Suprapubic skin (tissue), 4 donors: ENCODE results near the gene TRIM3. TPM values are rescaled to one million over a fixed set of nuclear protein-coding genes. Genes with fewer than 3 reads are reported as not detected.
"Not testable (repeated sequence)": the region's sequence is repeated elsewhere in the genome, so short reads cannot be mapped to it uniquely, and the experiment has no call there.

Source experiments
- DNase-seq, 2 donors: peaks; one replicate each; pipeline ENCODE4 v3.0.0-alpha.2; 2019; ENCODE audit warnings: low spot score in 2 of 2
- H3K27ac ChIP-seq: fragments of 200-600 bp; sonication (generic); one replicate; pipeline ENCODE4 v1.5.1; 2019
- H3K27me3 ChIP-seq: fragments of 200-600 bp; sonication (generic); one replicate; pipeline ENCODE4 v1.5.1; 2019
- H3K36me3 ChIP-seq: fragments of 200-600 bp; sonication (generic); one replicate; pipeline ENCODE4 v1.5.1; 2019
- H3K4me1 ChIP-seq: fragments of 200-600 bp; sonication (generic); one replicate; pipeline ENCODE4 v1.5.1; 2019
- H3K4me3 ChIP-seq: fragments of 200-600 bp; sonication (generic); one replicate; pipeline ENCODE4 v1.5.1; 2019; ENCODE audit warnings: mild to moderate bottlenecking
- H3K9me3 ChIP-seq: fragments of 200-600 bp; sonication (generic); one replicate; pipeline ENCODE4 v1.5.1; 2019
- EP300 ChIP-seq: sonication (generic); formaldehyde crosslinking; IDR thresholded peaks from one replicate; pipeline ENCODE4 v1.6.1; 2017; ENCODE audit warnings: antibody characterized with exemption
- POLR2A ChIP-seq, 2 donors: fragments of 450-650 bp; IDR thresholded peaks; one replicate each; pipeline ENCODE4 v1.6.1; 2017; ENCODE audit warnings: antibody characterized with exemption in 2 of 2, mild to moderate bottlenecking in 2 of 2, moderate library complexity in 2 of 2
- POLR2AphosphoS5 ChIP-seq, 3 donors: sonication (generic); formaldehyde crosslinking; IDR thresholded peaks; one replicate each; pipeline ENCODE4 v1.6.1; 2017; ENCODE audit warnings: antibody characterized with exemption in 3 of 3
- WGBS: methylation state at CpG from one replicate; pipeline ENCODE4 v1.1.5; 2018; 5-methylcytosine and 5-hydroxymethylcytosine counted together
- total RNA-seq, 4 donors: library from RNA; depleted of rRNA; stranded (reverse); fragments of >200 nt; gene quantifications; one replicate each; pipeline ENCODE4 v1.1.0, GENCODE V29; 2016
- TF ChIP-seq, protein P1 (sequence below), 2 donors: fragments of 200-600 bp in 1 of 2; fragments of 450-650 bp in 1 of 2; sonication (generic) in 1 of 2; IDR thresholded peaks; one replicate each; pipeline ENCODE4 v1.5.1; 2016 to 2019; ENCODE audit warnings: antibody characterized with exemption in 2 of 2, mild to moderate bottlenecking in 1 of 2, moderate library complexity in 1 of 2

TRIM3 gene
- total RNA-seq = 10 to 100 TPM; 20.0 to 40.2 (median 32.2) TPM

DNA sequence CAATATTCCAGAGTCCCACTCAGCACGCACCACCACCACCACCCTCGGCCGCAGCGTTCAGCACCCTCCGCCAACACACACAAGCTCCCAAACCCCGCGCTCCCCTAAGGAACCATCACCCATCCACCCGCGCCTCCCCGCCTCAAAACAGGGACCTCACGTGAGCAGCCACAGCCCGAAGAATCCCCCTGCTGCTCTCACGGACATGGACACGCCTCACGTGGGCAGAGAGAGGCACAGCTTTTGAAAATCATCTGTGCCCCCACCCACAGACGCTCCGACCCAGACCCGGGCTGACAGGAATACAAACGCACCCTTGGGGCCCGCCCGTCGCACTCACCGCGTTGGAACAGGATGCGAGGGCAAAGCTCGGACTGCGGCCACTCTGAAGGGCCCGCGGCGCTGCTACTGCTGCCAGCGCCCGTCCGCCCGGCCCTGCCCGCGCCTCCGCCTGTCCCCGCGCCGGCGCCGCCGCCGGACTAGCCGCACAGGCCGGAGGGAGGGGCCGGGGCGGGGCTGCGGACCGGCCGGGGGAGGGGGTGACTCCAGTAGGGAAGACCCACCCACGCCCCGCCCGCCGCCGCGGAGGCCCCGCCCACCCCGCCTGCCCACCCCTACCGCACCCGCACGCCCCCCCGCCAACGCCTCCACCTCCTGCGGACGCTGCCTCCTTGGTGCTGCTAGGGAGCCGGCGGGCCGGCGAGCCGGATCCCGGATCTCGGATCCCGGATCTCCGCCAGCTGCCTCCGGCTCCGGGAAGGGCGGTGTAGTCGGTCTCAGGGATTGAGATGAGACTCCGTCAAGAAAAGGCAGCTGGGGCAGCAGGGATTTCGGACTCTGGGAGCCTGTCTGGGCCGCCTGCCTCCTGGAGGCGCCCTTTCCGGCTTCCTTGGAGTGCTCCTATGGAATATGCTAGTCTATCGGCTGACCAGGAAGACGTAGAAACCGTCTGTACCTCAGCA is at the start of gene TRIM3:
Gene TRIM3 (minus strand): TSS at position 491 of the 962 bp plus-strand sequence. CDS start 8,246 bp downstream, outside the sequence.
- Histone ChIP-seq H3K9me3 (no peaks in the 10 kb centered on the region), H3K27ac (peak within 1 kb of the TSS; percentile 84), H3K4me1 (peaks cover 31% of the 10 kb centered on the region), H3K4me3 (peak within 1 kb of the TSS; percentile 69), H3K36me3 (peaks cover 25% of the 10 kb centered on the region), H3K27me3 (no peaks in the 10 kb centered on the region)
- whole genome bisulfite sequencing = 1% methylated on average over 23 of the region's 87 CpGs
- DNase-seq = peak; percentile 94 to 96
- TF ChIP-seq POLR2AphosphoS5 (IDR thresholded peaks at IDR 0.05) (no peak), POLR2A (IDR thresholded peaks at IDR 0.05) (peak in 1 of 2 donors; percentile 41), EP300 (no peak)
- TF ChIP-seq, protein P1, sequence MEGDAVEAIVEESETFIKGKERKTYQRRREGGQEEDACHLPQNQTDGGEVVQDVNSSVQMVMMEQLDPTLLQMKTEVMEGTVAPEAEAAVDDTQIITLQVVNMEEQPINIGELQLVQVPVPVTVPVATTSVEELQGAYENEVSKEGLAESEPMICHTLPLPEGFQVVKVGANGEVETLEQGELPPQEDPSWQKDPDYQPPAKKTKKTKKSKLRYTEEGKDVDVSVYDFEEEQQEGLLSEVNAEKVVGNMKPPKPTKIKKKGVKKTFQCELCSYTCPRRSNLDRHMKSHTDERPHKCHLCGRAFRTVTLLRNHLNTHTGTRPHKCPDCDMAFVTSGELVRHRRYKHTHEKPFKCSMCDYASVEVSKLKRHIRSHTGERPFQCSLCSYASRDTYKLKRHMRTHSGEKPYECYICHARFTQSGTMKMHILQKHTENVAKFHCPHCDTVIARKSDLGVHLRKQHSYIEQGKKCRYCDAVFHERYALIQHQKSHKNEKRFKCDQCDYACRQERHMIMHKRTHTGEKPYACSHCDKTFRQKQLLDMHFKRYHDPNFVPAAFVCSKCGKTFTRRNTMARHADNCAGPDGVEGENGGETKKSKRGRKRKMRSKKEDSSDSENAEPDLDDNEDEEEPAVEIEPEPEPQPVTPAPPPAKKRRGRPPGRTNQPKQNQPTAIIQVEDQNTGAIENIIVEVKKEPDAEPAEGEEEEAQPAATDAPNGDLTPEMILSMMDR (IDR thresholded peaks at IDR 0.05) = no peak

DNA sequence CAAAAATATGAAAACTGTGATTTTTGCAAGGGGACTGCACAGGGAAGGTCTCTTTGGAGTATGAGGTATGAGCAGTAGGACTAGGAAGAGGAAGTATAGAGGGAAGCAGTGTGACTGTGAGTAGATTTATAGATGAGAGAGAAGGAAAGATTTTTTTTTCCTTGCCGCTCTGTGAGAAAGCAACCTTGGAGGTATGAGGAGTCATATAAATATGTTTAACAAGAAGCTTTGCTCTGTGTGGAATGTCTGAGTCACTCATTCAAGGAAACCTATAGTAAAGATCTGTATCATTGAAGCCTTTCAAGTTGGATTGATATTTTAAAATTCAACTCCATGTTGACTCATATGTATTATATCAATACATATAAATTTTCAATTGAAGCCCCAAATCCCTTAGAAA is 49.5 kb upstream of the TRIM3 start:
- Histone ChIP-seq H3K27me3 (no peaks in the 10 kb centered on the region), H3K9me3 (no peaks in the 10 kb centered on the region), H3K4me3 (no peak overlapping the region), H3K4me1 (no peaks in the 10 kb centered on the region), H3K27ac (no peak overlapping the region), H3K36me3 (peaks cover 14% of the 10 kb centered on the region)
- TF ChIP-seq, protein P1 (IDR thresholded peaks at IDR 0.05) = no peak
- no peak for TF ChIP-seq POLR2AphosphoS5 (IDR thresholded peaks at IDR 0.05)
- no peak for TF ChIP-seq EP300
- TF ChIP-seq POLR2A (IDR thresholded peaks at IDR 0.05) = no peak
- no peak for DNase-seq
- 84% methylated on average over 1 of the region's 1 CpG for WGBS

DNA sequence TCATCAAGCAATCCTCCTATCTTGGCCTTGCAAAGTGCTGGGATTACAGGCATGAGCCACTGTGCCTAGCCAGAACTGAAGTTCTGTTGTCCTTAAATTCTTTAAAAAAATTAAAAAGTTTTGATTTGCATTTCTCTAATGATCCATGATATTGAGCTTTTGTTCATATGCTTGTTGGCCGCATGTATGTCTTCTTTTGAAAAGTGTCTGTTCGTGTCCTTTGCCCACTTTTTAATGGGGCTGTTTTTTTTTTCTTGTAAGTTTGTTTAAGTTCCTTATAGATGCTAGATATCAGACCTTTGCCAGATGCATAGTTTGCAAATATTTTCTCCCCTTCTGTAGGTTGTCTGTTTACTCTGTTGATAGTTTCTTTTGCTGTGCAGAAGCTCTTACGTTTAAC is 48.2 kb upstream of the TRIM3 start:
- not testable (repeated sequence) for H3K4me3 ChIP-seq, H3K27ac ChIP-seq, H3K27me3 ChIP-seq, H3K4me1 ChIP-seq, H3K9me3 ChIP-seq, DNase-seq
- WGBS = 98% methylated on average over 3 of the region's 3 CpGs
- peaks cover 13% of the 10 kb centered on the region for H3K36me3 ChIP-seq

DNA sequence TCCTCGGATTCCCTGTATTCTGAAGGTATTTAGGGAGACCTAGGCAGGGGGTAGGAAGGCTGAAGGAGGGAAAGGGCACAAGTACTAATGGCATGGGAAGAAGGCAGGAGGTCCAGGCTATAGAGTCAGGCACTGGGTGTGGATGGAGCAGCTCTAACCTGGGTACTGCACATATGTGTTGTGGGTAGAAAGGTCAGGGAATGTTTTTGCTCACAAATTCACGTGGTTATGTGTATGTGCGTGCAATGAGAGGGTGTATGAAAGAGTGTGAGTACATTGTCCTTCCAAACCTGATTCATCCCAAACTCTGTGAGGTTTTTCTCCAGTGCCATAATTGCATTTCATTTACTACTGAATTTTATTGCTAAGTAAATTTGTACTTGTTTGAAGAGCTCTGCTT is 46.5 kb upstream of the TRIM3 start:
- Histone ChIP-seq H3K27ac (no peak overlapping the region), H3K9me3 (no peaks in the 10 kb centered on the region), H3K27me3 (no peaks in the 10 kb centered on the region), H3K4me1 (no peaks in the 10 kb centered on the region), H3K36me3 (peaks cover 13% of the 10 kb centered on the region), H3K4me3 (no peak overlapping the region)
- 83% methylated on average over 3 of the region's 3 CpGs for WGBS
- no peak for DNase-seq
- TF ChIP-seq POLR2AphosphoS5 (IDR thresholded peaks at IDR 0.05) (no peak), POLR2A (IDR thresholded peaks at IDR 0.05) (no peak), EP300 (no peak)
- TF ChIP-seq, protein P1 (IDR thresholded peaks at IDR 0.05) = no peak

DNA sequence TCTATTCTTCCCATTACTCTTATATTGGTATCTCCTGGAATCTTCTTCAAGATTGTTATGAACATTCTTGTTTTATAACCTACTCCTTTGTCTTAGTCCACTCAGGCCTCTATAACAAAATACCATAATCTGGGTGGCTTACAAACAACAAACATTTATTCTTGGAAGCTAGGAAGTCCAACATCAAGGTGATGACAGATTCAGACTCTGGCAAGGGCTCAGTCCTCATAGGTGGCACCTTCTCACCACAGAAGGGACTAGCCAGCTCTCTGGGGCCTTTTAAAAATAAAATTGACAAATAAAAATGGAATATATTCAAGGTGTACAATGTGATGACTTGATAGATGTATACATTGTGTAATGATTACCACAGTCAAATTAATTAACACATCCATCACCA is 43.1 kb upstream of the TRIM3 start:
- no peaks in the 10 kb centered on the region for H3K27me3 ChIP-seq
- H3K36me3 ChIP-seq = peaks cover 20% of the 10 kb centered on the region
- TF ChIP-seq POLR2A (IDR thresholded peaks at IDR 0.05) (no peak), EP300 (no peak), POLR2AphosphoS5 (IDR thresholded peaks at IDR 0.05) (no peak)
- TF ChIP-seq, protein P1 (IDR thresholded peaks at IDR 0.05) = no peak
- H3K9me3 ChIP-seq = no peaks in the 10 kb centered on the region
- no peak for DNase-seq
- no peak overlapping the region for H3K4me3 ChIP-seq
- no peak overlapping the region for H3K27ac ChIP-seq
- no peaks in the 10 kb centered on the region for H3K4me1 ChIP-seq
